ENCODE data around the gene CAPN3. TPM values are rescaled to one million over a fixed set of nuclear protein-coding genes. Genes with fewer than 3 reads are reported as not detected.

The CAPN3 gene
- total RNA-seq, 2 experiments from 2014 or later = 1.5 to 1.6 TPM

DNA sequence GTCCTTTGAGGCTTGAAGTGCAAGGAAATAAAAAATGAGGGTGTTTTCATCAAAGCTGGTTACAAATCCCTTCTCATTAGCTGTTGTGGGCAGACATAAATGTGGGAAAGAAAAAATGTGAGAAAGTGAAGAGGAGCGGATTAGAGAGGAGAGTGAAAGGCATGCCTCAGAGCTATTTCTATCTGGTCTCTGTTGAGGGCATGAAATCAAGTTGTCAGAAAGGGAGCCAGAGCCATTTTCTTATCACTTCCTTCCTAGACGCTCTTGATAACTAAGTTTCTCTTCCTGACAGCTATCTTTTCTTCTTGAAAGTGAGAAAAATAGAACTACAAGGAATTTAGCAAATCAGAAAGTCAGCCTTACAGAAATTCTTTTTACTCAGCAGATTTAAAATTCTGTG lies 20.8 kb upstream of the CAPN3 start:
- intact Hi-C loops (cut with micrococcal nuclease; ENCODE audit: unreplicated experiment) = no loop called here
- Histone ChIP-seq H3K27ac (ENCODE audit: low read depth, low read length, poor library complexity, severe bottlenecking) (no peak overlapping the region), H3K36me3 (ENCODE audit: insufficient read depth, low read length) (peaks cover 3% of the 10 kb centered on the region), H3K4me3 (ENCODE audit: low read depth, low read length, poor library complexity, severe bottlenecking) (no peak overlapping the region), H2AFZ (ENCODE audit: low read length) (no peak overlapping the region), H3K9me3 (ENCODE audit: low read length) (peaks cover 14% of the 10 kb centered on the region), H3K4me1 (ENCODE audit: insufficient read depth, low read length, poor library complexity, severe bottlenecking) (no peaks in the 10 kb centered on the region), H3K79me2 (ENCODE audit: insufficient read depth, low read depth, low read length) (no peaks in the 10 kb centered on the region), H3K4me2 (ENCODE audit: low read length) (no peak overlapping the region), H3K9me2 (ENCODE audit: insufficient read depth, low read length) (no peaks in the 10 kb centered on the region), H4K20me1 (ENCODE audit: insufficient read depth, low read length) (no peaks in the 10 kb centered on the region)
- BruUV-seq (replicated peaks) = no TSS peak
- no peak for TF ChIP-seq EZH2phosphoT487 (IDR thresholded peaks at IDR 0.05; ENCODE audit: borderline replicate concordance, low read depth, low read length)
- TF ChIP-seq, protein P1, sequence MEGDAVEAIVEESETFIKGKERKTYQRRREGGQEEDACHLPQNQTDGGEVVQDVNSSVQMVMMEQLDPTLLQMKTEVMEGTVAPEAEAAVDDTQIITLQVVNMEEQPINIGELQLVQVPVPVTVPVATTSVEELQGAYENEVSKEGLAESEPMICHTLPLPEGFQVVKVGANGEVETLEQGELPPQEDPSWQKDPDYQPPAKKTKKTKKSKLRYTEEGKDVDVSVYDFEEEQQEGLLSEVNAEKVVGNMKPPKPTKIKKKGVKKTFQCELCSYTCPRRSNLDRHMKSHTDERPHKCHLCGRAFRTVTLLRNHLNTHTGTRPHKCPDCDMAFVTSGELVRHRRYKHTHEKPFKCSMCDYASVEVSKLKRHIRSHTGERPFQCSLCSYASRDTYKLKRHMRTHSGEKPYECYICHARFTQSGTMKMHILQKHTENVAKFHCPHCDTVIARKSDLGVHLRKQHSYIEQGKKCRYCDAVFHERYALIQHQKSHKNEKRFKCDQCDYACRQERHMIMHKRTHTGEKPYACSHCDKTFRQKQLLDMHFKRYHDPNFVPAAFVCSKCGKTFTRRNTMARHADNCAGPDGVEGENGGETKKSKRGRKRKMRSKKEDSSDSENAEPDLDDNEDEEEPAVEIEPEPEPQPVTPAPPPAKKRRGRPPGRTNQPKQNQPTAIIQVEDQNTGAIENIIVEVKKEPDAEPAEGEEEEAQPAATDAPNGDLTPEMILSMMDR (conservative IDR thresholded peaks at IDR 0.05; ENCODE audit: low read length) = no peak
- DNase-seq (ENCODE audit: low spot score) = no peak
- ChIA-PET CTCF (ENCODE audit: unreplicated experiment) (no interaction called here), POLR2A (interaction anchor here (0.6 to 0.7 kb wide), 2 partner anchors 31 to 103 kb away, joined by 3 to 6 read pairs; no protein-coding TSS in a partner anchor)

DNA sequence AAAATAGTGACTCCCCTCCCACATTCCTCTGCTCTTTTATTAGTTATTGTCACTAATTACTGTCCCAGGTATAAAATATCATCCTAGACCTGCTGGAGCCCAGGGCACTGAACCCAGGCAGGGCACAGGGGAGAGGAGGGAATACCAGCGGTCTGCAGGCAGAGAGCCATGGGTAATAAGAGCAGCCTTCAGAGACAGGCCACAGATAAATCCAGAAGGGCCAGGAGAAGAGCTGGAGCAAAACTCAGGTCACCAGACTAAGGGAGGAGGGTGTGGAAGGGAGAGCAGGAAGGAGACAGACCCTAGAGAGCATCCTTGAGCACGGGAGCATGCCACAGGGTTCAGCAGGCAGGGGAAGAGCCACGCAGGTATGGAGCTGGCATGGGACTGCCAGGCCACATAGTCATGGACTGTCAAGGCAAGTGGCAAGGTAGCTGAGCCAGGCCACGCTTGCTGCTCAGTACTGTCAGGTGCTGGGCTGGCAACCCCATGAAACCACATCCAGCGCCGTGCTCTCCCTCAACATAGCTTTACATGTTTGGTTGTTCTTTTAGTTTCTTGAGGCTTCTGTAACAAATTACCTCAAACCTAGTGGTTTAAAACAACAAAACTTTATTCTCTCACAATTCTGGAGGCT lies 15.6 kb upstream of the CAPN3 start:
- ChIA-PET POLR2A (no interaction called here), CTCF (ENCODE audit: unreplicated experiment) (no interaction called here)
- Histone ChIP-seq H3K4me1 (ENCODE audit: insufficient read depth, low read length, poor library complexity, severe bottlenecking) (no peaks in the 10 kb centered on the region), H3K79me2 (ENCODE audit: insufficient read depth, low read depth, low read length) (no peaks in the 10 kb centered on the region), H3K27ac (ENCODE audit: low read depth, low read length, poor library complexity, severe bottlenecking) (no peak overlapping the region), H3K4me2 (ENCODE audit: low read length) (no peak overlapping the region), H4K20me1 (ENCODE audit: insufficient read depth, low read length) (no peaks in the 10 kb centered on the region), H3K9me2 (ENCODE audit: insufficient read depth, low read length) (no peaks in the 10 kb centered on the region), H3K4me3 (ENCODE audit: low read depth, low read length, poor library complexity, severe bottlenecking) (no peak overlapping the region), H2AFZ (ENCODE audit: low read length) (no peak overlapping the region), H3K9me3 (ENCODE audit: low read length) (no peaks in the 10 kb centered on the region), H3K36me3 (ENCODE audit: insufficient read depth, low read length) (no peaks in the 10 kb centered on the region)
- DNase-seq (ENCODE audit: low spot score) = no peak
- intact Hi-C loops (cut with micrococcal nuclease; ENCODE audit: unreplicated experiment) = no loop called here
- no peak for TF ChIP-seq EZH2phosphoT487 (IDR thresholded peaks at IDR 0.05; ENCODE audit: borderline replicate concordance, low read depth, low read length)
- TF ChIP-seq, protein P1 (conservative IDR thresholded peaks at IDR 0.05; ENCODE audit: low read length) = no peak
- no TSS peak for BruUV-seq (replicated peaks)

DNA sequence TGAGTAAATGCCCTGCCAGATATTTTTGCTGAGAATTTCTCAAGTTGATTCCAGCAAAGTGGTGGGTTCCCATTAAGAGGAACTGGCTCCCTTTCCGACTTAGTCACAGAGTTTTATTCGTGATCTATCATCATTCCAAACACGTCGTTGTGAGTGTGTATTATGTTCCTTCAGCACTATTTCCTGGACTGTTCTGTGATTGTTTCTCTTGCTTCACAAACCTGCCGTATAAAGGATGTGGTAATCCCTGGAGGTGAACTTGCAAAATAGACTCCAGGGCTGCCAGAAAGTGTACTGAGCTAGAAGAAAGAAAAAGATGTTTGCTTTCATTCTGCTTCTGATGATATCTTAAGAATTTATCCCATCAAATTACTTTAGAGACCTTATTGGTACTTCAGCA lies 14.5 kb upstream of the CAPN3 start:
- Histone ChIP-seq H3K4me3 (ENCODE audit: low read depth, low read length, poor library complexity, severe bottlenecking) (no peak overlapping the region), H3K4me2 (ENCODE audit: low read length) (no peak overlapping the region), H2AFZ (ENCODE audit: low read length) (no peak overlapping the region), H3K79me2 (ENCODE audit: insufficient read depth, low read depth, low read length) (no peaks in the 10 kb centered on the region), H3K4me1 (ENCODE audit: insufficient read depth, low read length, poor library complexity, severe bottlenecking) (no peaks in the 10 kb centered on the region), H3K36me3 (ENCODE audit: insufficient read depth, low read length) (no peaks in the 10 kb centered on the region), H3K9me3 (ENCODE audit: low read length) (no peaks in the 10 kb centered on the region), H3K9me2 (ENCODE audit: insufficient read depth, low read length) (no peaks in the 10 kb centered on the region), H4K20me1 (ENCODE audit: insufficient read depth, low read length) (no peaks in the 10 kb centered on the region), H3K27ac (ENCODE audit: low read depth, low read length, poor library complexity, severe bottlenecking) (no peak overlapping the region)
- intact Hi-C loops (cut with micrococcal nuclease; ENCODE audit: unreplicated experiment) = no loop called here
- POLR2A ChIA-PET = no interaction called here
- CTCF ChIA-PET (ENCODE audit: unreplicated experiment) = no interaction called here
- TF ChIP-seq EZH2phosphoT487 (IDR thresholded peaks at IDR 0.05; ENCODE audit: borderline replicate concordance, low read depth, low read length) = no peak
- TF ChIP-seq, protein P1 (conservative IDR thresholded peaks at IDR 0.05; ENCODE audit: low read length) = no peak
- no peak for DNase-seq (ENCODE audit: low spot score)
- BruUV-seq (replicated peaks) = no TSS peak
